OCI-LY3 (cell line): Measurements from ENCODE around the gene GAB2.
"Not testable (repeated sequence)": the region's sequence is repeated elsewhere in the genome, so short reads cannot be mapped to it uniquely, and the experiment has no call there.

Experiments used
- H2AFZ ChIP-seq: fragments of 200-600, 300-600 bp; shearing (Covaris generic); 2 replicates; pipeline ENCODE4 v1.6.0; 2014; ENCODE audit warnings: antibody characterized with exemption, low read depth, low read length
- H3K27ac ChIP-seq: fragments of 200-600, 300-600 bp; sonication (generic); 2 replicates; pipeline ENCODE4 v1.5.1; 2014; ENCODE audit warnings: mild to moderate bottlenecking, low read length, moderate library complexity, mixed read lengths
- H3K27me3 ChIP-seq: fragments of 200-600, 300-600 bp; sonication (generic); 2 replicates; pipeline ENCODE4 v1.6.1; 2014; ENCODE audit warnings: low read depth, low read length, mixed read lengths
- H3K36me3 ChIP-seq: fragments of 200-600, 300-600 bp; sonication (generic); replicated peaks from 2 replicates; pipeline ENCODE3; 2014; ENCODE audit warnings: low read depth, low read length, mixed read lengths
- H3K4me1 ChIP-seq: fragments of 300-600, 200-600 bp; sonication (generic); 2 replicates; pipeline ENCODE4 v1.6.1; 2014; ENCODE audit warnings: low read length, mixed read lengths
- H3K4me2 ChIP-seq: fragments of 200-600, 300-600 bp; sonication (generic); 2 replicates; pipeline ENCODE4 v1.6.1; 2014; ENCODE audit warnings: low read length, mixed read lengths
- H3K4me3 ChIP-seq: fragments of 300-600, 200-600 bp; sonication (generic); 2 replicates; pipeline ENCODE4 v1.5.1; 2014; ENCODE audit warnings: antibody characterized with exemption, mild to moderate bottlenecking, low read length, moderate library complexity
- H3K79me2 ChIP-seq: fragments of 300-600, 200-600 bp; shearing (Covaris generic); 2 replicates; pipeline ENCODE4 v1.6.1; 2014; ENCODE audit warnings: mild to moderate bottlenecking, low read length, mixed read lengths
- H3K9ac ChIP-seq: fragments of 300-600, 200-600 bp; shearing (Covaris generic); 2 replicates; pipeline ENCODE4 v1.6.0; 2014; ENCODE audit warnings: mild to moderate bottlenecking, low read length, moderate library complexity
- H3K9me3 ChIP-seq: fragments of 200-600, 300-600 bp; shearing (Covaris generic); 2 replicates; pipeline ENCODE4 v1.6.1; 2014; ENCODE audit warnings: low read length, mixed read lengths; ENCODE audit not compliant: insufficient read depth
- H4K20me1 ChIP-seq: fragments of 200-600, 300-600 bp; sonication (generic); 2 replicates; pipeline ENCODE4 v1.6.1; 2016; ENCODE audit warnings: low read length, mixed read lengths; ENCODE audit not compliant: insufficient read depth
- EZH2phosphoT487 ChIP-seq: fragments of 200-600 bp; shearing (Covaris generic); IDR thresholded peaks from 2 replicates; pipeline ENCODE4 v1.6.1; 2018; ENCODE audit warnings: antibody characterized with exemption, mixed run types, low read depth
- TF ChIP-seq, protein P1 (sequence below): fragments of 200-600, 300-600 bp; sonication (generic); IDR thresholded peaks from 2 replicates; pipeline ENCODE4 v1.5.1; 2014; ENCODE audit warnings: antibody characterized with exemption, low read length, low read depth

The GAB2 gene

DNA sequence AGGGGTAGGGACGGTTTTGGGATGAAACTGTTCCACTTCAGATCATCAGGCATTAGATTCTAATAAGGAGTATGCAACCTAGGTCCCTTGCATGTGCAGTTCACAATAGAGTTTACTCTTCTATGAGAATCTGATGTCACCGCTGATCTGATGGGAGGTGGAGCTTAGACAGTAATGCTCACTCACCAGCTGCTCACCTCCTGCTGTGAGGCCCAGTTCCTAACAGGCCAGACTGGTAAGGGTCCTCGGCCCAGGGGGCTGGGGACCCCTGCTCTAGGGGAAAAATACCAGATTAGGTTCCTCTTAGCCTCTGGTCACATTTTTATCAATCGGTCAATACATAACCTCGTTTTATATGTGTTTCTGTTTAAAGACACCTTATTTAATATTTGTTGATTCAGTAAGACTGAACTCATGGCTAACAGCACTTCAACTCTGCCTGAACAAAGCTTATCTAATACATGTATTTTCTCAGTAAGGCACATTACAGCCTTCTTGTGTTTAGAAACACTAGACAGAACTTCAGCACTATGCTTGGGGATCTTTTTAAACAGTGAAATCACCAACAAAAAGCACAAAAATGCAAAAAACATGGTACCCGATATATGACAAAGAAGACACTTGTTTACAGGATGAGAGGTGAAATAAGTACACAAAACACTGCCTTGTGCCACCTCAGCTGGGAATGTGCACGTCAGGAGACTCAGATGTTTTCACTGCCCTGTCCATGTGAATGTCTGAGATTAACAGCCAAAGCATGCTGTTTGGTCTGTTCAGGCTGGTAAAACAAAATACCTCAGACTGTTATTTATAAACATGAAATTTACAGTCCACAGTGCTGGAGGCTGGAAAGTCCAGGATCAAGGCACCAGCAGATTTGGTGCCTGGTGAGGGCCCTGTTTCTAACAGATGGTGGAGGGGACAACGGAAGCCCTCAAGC is 121.4 kb downstream of the GAB2 start:
- no peak overlapping the region for H2AFZ ChIP-seq

DNA sequence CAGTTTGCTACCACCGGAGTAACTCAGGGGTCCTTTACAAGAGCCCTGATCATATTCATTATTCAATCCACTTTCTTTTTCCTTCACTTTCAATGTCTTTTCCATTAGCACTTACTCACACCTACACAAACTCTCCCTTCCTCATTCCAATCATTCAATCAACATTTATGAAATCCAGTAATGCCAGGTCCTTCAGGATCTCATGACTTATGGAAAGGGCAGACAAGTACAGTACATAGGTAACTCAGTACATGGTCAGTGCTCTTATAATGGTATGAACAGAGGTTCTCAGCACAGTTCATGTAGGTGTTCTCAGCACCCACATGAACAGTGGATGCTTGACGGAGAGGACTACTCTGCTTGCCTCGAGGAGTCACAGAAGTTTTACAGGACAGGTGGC is 122.3 kb downstream of the GAB2 start:
- Histone ChIP-seq H2AFZ (no peak overlapping the region), H3K9ac (no peak overlapping the region), H3K27ac (no peak overlapping the region), H3K9me3 (no peaks in the 10 kb centered on the region), H4K20me1 (no peaks in the 10 kb centered on the region), H3K79me2 (no peaks in the 10 kb centered on the region), H3K36me3 (no peaks in the 10 kb centered on the region), H3K4me1 (no peaks in the 10 kb centered on the region), H3K4me3 (no peak overlapping the region), H3K4me2 (no peak overlapping the region), H3K27me3 (no peaks in the 10 kb centered on the region)
- no peak for TF ChIP-seq EZH2phosphoT487
- TF ChIP-seq, protein P1, sequence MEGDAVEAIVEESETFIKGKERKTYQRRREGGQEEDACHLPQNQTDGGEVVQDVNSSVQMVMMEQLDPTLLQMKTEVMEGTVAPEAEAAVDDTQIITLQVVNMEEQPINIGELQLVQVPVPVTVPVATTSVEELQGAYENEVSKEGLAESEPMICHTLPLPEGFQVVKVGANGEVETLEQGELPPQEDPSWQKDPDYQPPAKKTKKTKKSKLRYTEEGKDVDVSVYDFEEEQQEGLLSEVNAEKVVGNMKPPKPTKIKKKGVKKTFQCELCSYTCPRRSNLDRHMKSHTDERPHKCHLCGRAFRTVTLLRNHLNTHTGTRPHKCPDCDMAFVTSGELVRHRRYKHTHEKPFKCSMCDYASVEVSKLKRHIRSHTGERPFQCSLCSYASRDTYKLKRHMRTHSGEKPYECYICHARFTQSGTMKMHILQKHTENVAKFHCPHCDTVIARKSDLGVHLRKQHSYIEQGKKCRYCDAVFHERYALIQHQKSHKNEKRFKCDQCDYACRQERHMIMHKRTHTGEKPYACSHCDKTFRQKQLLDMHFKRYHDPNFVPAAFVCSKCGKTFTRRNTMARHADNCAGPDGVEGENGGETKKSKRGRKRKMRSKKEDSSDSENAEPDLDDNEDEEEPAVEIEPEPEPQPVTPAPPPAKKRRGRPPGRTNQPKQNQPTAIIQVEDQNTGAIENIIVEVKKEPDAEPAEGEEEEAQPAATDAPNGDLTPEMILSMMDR: no peak

More for the DNA sequence above, 121.4 kb downstream of the GAB2 start:
- no peak overlapping the region for H3K9ac ChIP-seq
- H3K27ac ChIP-seq: no peak overlapping the region
- no peaks in the 10 kb centered on the region for H3K9me3 ChIP-seq
- H3K79me2 ChIP-seq: no peaks in the 10 kb centered on the region
- H3K4me1 ChIP-seq: no peaks in the 10 kb centered on the region
- H3K36me3 ChIP-seq: no peaks in the 10 kb centered on the region
- H4K20me1 ChIP-seq: no peaks in the 10 kb centered on the region
- TF ChIP-seq, protein P1: no peak
- no peak for TF ChIP-seq EZH2phosphoT487
- H3K27me3 ChIP-seq: no peaks in the 10 kb centered on the region
- no peak overlapping the region for H3K4me2 ChIP-seq
- no peak overlapping the region for H3K4me3 ChIP-seq

DNA sequence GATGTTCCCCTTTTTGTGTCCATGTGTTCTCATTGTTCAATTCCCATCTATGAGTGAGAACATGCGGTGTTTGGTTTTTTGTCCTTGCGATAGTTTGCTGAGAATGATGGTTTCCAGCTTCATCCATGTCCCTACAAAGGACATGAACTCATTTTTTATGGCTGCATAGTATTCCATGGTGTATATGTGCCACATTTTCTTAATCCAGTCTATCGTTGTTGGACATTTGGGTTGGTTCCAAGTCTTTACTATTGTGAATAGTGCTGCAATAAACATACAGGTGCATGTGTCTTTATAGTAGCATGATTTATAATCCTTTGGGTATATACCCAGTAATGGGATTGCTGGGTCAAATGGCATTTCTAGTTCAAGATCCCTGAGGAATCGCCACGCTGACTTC is 123.5 kb downstream of the GAB2 start:
- not testable (repeated sequence) for H3K4me2 ChIP-seq, H2AFZ ChIP-seq, H3K79me2 ChIP-seq, H3K4me3 ChIP-seq, H3K27me3 ChIP-seq, H3K4me1 ChIP-seq, H3K9ac ChIP-seq, H3K9me3 ChIP-seq, H3K36me3 ChIP-seq, H4K20me1 ChIP-seq, H3K27ac ChIP-seq

DNA sequence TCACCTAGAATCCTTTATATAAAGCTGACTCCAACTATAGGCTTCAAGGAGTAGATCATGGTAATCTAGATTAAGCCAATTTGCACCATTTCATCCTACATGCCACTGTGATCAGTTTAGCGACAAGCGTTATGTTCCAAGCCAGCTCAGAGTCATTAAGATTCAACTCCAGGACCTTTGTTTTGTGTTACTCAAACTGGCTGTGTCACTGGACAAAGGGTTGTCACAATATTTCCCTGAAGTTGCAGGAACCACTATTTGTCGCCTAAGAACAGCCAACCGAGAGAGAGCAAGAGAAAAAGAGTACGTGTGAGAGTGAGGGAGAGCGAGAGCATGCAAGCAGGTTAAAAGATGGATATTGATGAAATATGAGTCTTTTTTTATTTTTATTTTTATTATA is 124.1 kb downstream of the GAB2 start:
- H3K4me3 ChIP-seq: no peak overlapping the region
- no peak overlapping the region for H3K4me2 ChIP-seq
- H3K36me3 ChIP-seq: no peaks in the 10 kb centered on the region
- no peak overlapping the region for H3K27ac ChIP-seq
- H3K9me3 ChIP-seq: no peaks in the 10 kb centered on the region
- H2AFZ ChIP-seq: no peak overlapping the region
- no peaks in the 10 kb centered on the region for H3K27me3 ChIP-seq
- TF ChIP-seq EZH2phosphoT487: no peak
- TF ChIP-seq, protein P1: no peak
- no peaks in the 10 kb centered on the region for H3K4me1 ChIP-seq
- H3K9ac ChIP-seq: no peak overlapping the region
- no peaks in the 10 kb centered on the region for H4K20me1 ChIP-seq
- H3K79me2 ChIP-seq: no peaks in the 10 kb centered on the region
